Fibroblast of lung (primary cell): ENCODE data around the gene PALB2. TPM values are rescaled to one million over a fixed set of nuclear protein-coding genes. Genes with fewer than 3 reads are reported as not detected.

Source experiments
- DNase-seq, 2 donors: peaks; one replicate each; pipeline versions ENCODE4 v3.0.0 to v3.0.0-alpha.2; 2010; ENCODE audit warnings: low read depth in 2 of 2
- H2AFZ ChIP-seq: 2 replicates; pipeline ENCODE4 v1.5.1; 2012; ENCODE audit warnings: low read length, control low read depth, inconsistent platforms
- H3K27ac ChIP-seq: 2 replicates; pipeline ENCODE4 v1.5.1; 2011; ENCODE audit warnings: low read length, control low read depth; ENCODE audit not compliant: insufficient read depth
- H3K27me3 ChIP-seq: 2 replicates; pipeline ENCODE4 v1.5.1; 2011; ENCODE audit warnings: mild to moderate bottlenecking, low read length; ENCODE audit not compliant: control insufficient read depth, insufficient read depth
- H3K36me3 ChIP-seq: 2 replicates; pipeline ENCODE4 v1.5.1; 2011; ENCODE audit warnings: low read length; ENCODE audit not compliant: control insufficient read depth, insufficient read depth
- H3K4me1 ChIP-seq: 2 replicates; pipeline ENCODE4 v1.5.1; 2011; ENCODE audit warnings: low read length; ENCODE audit not compliant: control insufficient read depth, insufficient read depth; ENCODE audit errors: extremely low read depth
- H3K4me2 ChIP-seq: 2 replicates; pipeline ENCODE4 v1.5.1; 2011; ENCODE audit warnings: low read length, control low read depth; ENCODE audit not compliant: insufficient read depth; ENCODE audit errors: extremely low read depth
- H3K4me3 ChIP-seq, 4 experiments: fragments of 200-600 bp in 1 of 4; sonication (generic) in 1 of 4; replicated peaks in 1 of 4; 2 replicates each; pipeline ENCODE4 v1.5.1; 2011 to 2016; ENCODE audit warnings: low read length in 4 of 4, low read depth in 3 of 4, mild to moderate bottlenecking in 3 of 4, control low read depth in 2 of 4, inconsistent platforms in 1 of 4, mixed read lengths in 1 of 4; ENCODE audit not compliant: insufficient read depth in 1 of 4; ENCODE audit errors: control extremely low read depth in 1 of 4
- H3K79me2 ChIP-seq: 2 replicates; pipeline ENCODE4 v1.5.1; 2012; ENCODE audit warnings: mild to moderate bottlenecking, low read length, inconsistent platforms; ENCODE audit not compliant: control insufficient read depth, insufficient read depth
- H3K9ac ChIP-seq: 2 replicates; pipeline ENCODE4 v1.5.1; 2011; ENCODE audit warnings: mild to moderate bottlenecking, low read length, control low read depth; ENCODE audit not compliant: insufficient read depth
- H3K9me3 ChIP-seq: 2 replicates; pipeline ENCODE4 v1.5.1; 2012; ENCODE audit warnings: low read depth, low read length; ENCODE audit not compliant: control insufficient read depth, insufficient read depth
- H4K20me1 ChIP-seq: 2 replicates; pipeline ENCODE4 v1.5.1; 2011; ENCODE audit warnings: low read length; ENCODE audit not compliant: control insufficient read depth, insufficient read depth; ENCODE audit errors: extremely low read depth
- CTCF ChIP-seq, 2 donors: IDR thresholded peaks in 1 of 2; conservative IDR thresholded peaks in 1 of 2; 1 replicate in 1 of 2; 2 replicates in 1 of 2; pipeline ENCODE4 v1.5.1; 2011 to 2012; ENCODE audit warnings: low read length in 2 of 2, control low read depth in 1 of 2, inconsistent platforms in 1 of 2, low read depth in 1 of 2, mild to moderate bottlenecking in 1 of 2
- EZH2 ChIP-seq: IDR thresholded peaks from 2 replicates; pipeline ENCODE4 v1.5.1; 2012; ENCODE audit warnings: low read length, control low read depth, mild to moderate bottlenecking; ENCODE audit errors: missing control alignments
- polyA plus RNA-seq, 2 donors: library from polyadenylated mRNA; depleted of rRNA in 1 of 2; stranded (reverse) in 1 of 2; unstranded in 1 of 2; fragments of >200 nt; gene quantifications; 2 replicates each; pipeline ENCODE4 v1.2.1, GENCODE V29; 2011 to 2012; ENCODE audit warnings: missing spikeins in 1 of 2
- total RNA-seq: library from RNA; depleted of rRNA; stranded (reverse); fragments of >200 nt; gene quantifications from 2 replicates; pipeline ENCODE4 v1.2.1, GENCODE V29; 2014

The PALB2 gene
- total and polyA plus RNA-seq, 2 donors (not counting 1 experiment from before 2014, with no cell fraction given), result 7.7 to 8.1 TPM

- Histone ChIP-seq H3K36me3 (peaks cover 32% of the 10 kb centered on the region), H2AFZ (no peak overlapping the region), H3K79me2 (peaks cover 18% of the 10 kb centered on the region), H3K4me3 (no peak overlapping the region), H3K27ac (no peak overlapping the region), H4K20me1 (no peaks in the 10 kb centered on the region), H3K4me1 (no peaks in the 10 kb centered on the region), H3K9me3 (no peaks in the 10 kb centered on the region), H3K27me3 (no peaks in the 10 kb centered on the region), H3K9ac (no peak overlapping the region), H3K4me2 (no peak overlapping the region)
- no peak for DNase-seq
- no peak for TF ChIP-seq CTCF (conservative IDR thresholded peaks at IDR 0.05 in 1 of 2, IDR thresholded peaks at IDR 0.05 in 1 of 2; ENCODE audit: low read depth in 1 of 2, low read length in 2 of 2)
- TF ChIP-seq EZH2, result no peak
Observed at GRCh38 chr16:23687034-23687808, 46.1 kb upstream of the PALB2 start.

GRCh38 chr16:23683487-23683886, 42.4 kb upstream of the PALB2 start:
- H3K79me2 ChIP-seq, result peaks cover 54% of the 10 kb centered on the region

GRCh38 chr16:23682181-23682580, 41.1 kb upstream of the PALB2 start:
- no peak overlapping the region for H3K9ac ChIP-seq
- H3K27ac ChIP-seq, result no peak overlapping the region
- H3K9me3 ChIP-seq, result no peaks in the 10 kb centered on the region
- peak in 1 of 2 donors; percentile 76 for DNase-seq
- H3K36me3 ChIP-seq, result peaks cover 10% of the 10 kb centered on the region
- no peak for TF ChIP-seq CTCF (conservative IDR thresholded peaks at IDR 0.05 in 1 of 2, IDR thresholded peaks at IDR 0.05 in 1 of 2; ENCODE audit: low read depth in 1 of 2, low read length in 2 of 2)
- no peak for TF ChIP-seq EZH2
- H3K4me1 ChIP-seq, result peaks cover 20% of the 10 kb centered on the region
- no peak overlapping the region for H3K4me2 ChIP-seq
- H3K27me3 ChIP-seq, result no peaks in the 10 kb centered on the region
- H2AFZ ChIP-seq, result no peak overlapping the region
- no peaks in the 10 kb centered on the region for H4K20me1 ChIP-seq
- no peak overlapping the region for H3K4me3 ChIP-seq
- peaks cover 53% of the 10 kb centered on the region for H3K79me2 ChIP-seq

More at GRCh38 chr16:23683487-23683886, 42.4 kb upstream of the PALB2 start:
- H4K20me1 ChIP-seq, result no peaks in the 10 kb centered on the region
- no peak for TF ChIP-seq EZH2
- no peak for TF ChIP-seq CTCF (conservative IDR thresholded peaks at IDR 0.05 in 1 of 2, IDR thresholded peaks at IDR 0.05 in 1 of 2; ENCODE audit: low read depth in 1 of 2, low read length in 2 of 2)
- no peak overlapping the region for H3K27ac ChIP-seq
- no peak overlapping the region for H2AFZ ChIP-seq
- no peak for DNase-seq
- H3K4me1 ChIP-seq, result peaks cover 17% of the 10 kb centered on the region
- no peak overlapping the region for H3K4me2 ChIP-seq
- H3K9ac ChIP-seq, result no peak overlapping the region
- no peaks in the 10 kb centered on the region for H3K9me3 ChIP-seq
- no peaks in the 10 kb centered on the region for H3K27me3 ChIP-seq
- peaks cover 21% of the 10 kb centered on the region for H3K36me3 ChIP-seq
- H3K4me3 ChIP-seq, result no peak overlapping the region
